ENCODE data around the gene MIA.
A peak's percentile ranks its signal among the peaks of the same experiment; 100 is the strongest.
"Not testable (repeated sequence)": the region's sequence is repeated elsewhere in the genome, so short reads cannot be mapped to it uniquely, and the experiment has no call there.

MIA gene

DNA sequence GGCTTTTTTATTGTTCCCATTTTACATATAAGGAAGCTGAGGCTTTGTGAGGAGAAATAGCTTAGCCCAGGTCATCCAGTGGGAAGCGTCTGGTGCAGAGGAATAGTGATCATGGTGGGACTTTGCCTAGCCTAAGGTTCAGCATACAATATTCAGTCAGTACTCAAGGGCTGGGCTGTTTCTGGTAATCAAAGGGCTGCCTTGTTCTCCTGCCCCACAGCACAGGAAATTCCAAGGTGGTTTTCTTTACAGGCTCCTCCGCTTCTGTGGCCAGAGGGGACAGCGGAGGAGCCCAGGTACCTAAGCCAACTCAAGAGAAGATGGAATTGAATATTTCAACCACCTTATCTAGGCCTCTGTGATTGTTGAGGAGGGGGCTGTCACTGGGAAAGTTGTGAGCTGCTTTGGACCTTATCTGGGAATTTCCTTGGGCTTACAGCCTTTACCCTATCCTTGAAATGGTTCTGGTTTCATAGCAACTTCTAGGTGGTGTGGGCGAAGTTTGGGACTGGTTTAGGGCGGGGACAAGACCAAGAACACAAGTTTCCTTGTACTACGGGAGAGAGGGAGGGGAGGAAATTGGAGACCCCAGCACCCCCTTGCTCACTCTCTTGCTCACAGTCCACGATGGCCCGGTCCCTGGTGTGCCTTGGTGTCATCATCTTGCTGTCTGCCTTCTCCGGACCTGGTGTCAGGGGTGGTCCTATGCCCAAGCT, at the start of gene MIA:
Gene MIA, plus strand, starts transcription at position 606 of the 716 bp plus-strand sequence. Its CDS starts 22 bp downstream, at position 628.
- no peak for DNase-seq (ENCODE audit: low read depth in 2 of 2)

DNA sequence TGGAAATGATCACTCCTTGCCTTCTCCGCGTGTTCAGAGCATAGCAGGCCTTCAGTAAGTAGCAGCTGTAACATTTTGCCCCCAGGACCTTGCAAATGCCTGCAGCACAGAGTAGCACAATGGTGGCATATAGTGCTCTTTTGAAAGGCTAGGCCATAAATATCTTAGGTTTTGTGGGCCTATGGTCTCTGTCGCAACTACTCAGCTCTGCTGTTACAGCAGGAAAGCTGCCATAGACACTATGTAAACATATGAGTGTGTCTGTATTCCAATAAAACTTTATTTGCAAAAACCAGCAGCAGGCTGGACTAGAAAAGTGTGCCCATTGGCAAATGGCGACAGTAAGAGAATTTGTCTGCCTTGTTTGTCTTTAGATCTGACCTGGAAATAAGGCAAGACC, 49.0 kb upstream of the MIA start:
- DNase-seq (ENCODE audit: low read depth in 2 of 2): no peak

DNA sequence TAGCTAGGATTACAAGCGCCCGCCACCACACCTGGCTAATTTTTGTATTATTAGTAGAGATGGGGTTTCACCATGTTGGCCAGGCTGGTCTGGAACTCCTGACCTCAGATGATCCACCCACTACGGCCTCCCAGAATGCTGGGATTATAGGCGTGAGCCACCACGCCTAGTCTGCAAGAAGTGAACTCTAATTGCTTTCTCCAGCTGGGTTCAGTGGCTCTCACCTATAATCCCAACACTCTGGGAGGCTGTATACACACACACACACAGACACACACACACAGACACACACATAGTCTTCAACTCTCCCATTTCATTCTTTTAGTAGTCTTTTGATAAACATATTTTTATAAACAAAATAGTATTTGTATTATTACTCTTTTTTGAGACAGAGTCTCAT, 45.3 kb upstream of the MIA start:
- DNase-seq (ENCODE audit: low read depth in 2 of 2): not testable (repeated sequence)

DNA sequence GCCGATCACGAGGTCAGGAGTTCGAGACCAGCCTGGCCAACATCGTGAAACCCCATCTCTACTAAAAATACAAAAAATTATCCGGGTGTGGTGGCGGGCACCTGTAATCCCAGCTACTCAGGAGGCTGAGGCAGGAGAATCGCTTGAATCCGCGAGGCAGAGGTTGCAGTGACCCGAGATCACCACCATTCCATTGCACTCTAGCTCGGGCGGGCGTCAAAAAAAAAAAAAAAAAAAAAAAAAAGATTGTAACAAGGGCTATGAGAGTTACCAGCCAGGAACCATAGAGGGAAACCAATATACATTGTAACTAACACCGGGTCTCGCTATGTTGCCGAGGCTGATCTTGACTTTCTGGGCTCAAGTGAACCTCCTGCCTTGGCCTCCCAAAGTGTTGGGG, 43.0 kb upstream of the MIA start:
- not testable (repeated sequence) for DNase-seq (ENCODE audit: low read depth in 2 of 2)

DNA sequence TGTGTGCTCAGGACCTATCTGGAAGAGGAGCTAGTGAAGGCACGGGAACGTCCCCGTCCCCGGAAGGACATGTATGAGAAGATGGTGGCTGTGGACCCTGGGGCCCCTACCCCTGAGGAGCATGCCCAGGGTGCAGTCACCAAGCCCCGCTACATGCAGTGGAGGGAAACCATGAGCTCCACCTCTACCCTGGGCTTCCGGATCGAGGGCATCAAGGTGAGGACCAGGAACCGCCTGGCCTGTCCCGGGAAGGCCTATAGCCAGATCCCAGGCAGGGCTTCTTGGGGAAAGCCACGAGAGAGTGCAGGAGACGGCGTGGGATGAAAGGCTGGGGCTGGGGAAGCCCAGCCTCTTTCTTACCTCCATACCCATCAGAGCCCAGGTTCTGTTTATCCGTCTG, 42.2 kb upstream of the MIA start:
- no peak for DNase-seq (ENCODE audit: low read depth in 2 of 2)

DNA sequence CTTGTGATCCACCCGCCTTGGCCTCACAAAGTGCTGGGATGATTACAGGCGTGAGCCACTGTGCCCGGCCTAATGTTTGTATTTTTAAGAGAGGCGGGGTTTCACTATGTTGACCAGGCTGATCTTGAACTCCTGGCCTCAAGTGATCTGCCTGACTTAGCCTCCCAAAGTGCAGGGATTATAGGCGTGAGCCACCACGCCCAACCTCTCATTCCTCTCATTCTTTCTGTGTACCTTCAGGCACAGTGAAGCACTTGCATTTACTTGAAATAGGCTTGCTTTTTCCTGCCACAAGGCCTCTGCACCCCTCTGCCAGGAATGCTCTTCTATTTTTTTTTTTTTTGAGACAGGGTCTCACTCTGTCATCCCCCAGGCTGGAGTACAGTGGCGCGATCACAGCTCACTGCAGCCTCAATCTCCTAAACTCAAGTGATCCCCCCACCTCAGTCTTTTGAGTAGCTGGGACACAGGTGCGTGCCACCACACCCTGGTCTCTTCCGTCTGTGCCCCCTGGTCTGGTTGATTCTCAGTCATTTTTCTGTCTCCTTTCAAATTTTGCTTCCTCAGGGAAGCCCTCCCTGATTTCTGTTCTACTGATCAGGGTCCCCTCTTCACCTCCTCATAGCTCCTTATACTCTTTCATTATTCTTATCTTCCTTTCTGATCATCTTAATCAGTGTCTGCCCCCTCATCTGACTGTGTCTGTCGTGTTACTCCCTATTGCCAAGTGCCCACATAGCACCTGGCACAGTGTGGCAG, 40.1 kb upstream of the MIA start:
- no peak for DNase-seq (ENCODE audit: low read depth in 2 of 2)

DNA sequence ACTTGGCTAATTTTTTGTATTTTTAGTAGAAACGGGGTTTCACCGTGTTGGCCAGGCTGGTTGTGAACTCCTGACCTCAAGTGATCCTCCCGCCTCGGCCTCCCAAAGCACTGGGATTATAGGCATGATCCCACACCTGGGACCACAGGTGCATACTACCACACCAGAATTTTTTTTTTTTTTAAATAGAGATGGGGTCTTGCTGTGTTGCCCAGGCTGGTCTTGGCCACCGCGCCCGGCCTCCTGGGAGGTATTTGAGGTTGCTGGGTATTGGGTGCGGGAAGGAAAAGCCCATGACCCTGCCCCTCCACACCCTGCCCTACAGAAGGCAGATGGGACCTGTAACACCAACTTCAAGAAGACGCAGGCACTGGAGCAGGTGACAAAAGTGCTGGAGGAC, 38.7 kb upstream of the MIA start:
- no peak for DNase-seq (ENCODE audit: low read depth in 2 of 2)

DNA sequence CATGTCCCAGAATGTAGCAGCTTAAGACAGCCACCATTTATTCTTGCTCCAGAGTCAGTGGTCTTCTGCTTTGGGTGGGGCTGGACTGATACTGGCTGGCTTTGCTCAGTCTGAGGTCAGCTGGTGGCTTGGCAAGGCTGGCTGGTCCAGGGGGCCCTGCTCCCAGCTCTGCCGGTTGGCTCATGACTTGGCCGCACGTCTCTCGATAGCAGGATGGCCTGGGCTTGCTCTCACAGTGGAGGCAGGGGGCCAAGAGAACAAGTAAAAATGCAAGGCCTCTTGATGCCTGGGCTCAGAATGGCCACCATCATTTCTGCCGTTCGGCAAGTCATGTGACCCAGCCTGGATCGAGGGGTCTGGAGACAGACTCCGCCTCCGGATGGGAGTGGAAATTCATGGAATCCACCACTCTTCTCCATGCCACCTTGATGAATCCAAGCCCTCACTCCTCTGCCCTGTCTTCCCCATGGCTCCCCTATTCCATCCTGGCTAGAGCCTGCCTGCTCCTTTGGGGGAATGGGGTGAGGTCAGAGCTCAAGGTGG, 38.1 kb upstream of the MIA start:
- DNase-seq (ENCODE audit: low read depth in 2 of 2): no peak

DNA sequence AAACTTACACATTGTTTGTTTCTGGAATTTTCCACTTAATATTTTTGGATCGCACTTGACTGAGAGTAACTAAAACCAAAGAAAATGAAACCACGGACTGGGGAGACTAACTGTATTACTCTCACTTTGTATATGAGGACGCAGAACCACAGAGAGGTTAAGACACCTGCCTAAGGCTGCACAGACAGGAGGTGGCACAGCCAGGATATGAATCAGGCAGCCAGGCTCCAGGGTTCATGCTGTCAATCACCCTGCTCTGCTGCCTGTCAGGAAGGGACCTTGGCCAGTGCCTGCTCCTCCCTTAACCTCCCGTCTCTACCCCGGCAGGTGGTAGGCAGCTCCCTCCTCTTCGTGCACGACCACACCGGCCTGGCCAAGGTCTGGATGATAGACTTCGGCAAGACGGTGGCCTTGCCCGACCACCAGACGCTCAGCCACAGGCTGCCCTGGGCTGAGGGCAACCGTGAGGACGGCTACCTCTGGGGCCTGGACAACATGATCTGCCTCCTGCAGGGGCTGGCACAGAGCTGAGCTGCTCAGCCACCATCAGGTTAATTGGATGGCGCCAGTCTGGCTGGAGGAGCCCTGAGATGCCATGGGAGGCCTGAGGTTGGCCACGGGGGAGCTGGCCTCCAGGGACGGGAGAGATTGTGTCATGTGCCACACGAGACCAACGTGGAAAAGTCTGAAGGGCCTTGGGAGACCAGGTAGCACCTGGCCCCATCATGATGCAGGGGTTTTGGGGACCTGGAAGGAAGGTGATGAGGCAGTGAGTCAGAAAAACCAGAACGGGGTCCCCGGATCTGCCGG, 36.1 kb upstream of the MIA start:
- DNase-seq (ENCODE audit: low read depth in 2 of 2): no peak

DNA sequence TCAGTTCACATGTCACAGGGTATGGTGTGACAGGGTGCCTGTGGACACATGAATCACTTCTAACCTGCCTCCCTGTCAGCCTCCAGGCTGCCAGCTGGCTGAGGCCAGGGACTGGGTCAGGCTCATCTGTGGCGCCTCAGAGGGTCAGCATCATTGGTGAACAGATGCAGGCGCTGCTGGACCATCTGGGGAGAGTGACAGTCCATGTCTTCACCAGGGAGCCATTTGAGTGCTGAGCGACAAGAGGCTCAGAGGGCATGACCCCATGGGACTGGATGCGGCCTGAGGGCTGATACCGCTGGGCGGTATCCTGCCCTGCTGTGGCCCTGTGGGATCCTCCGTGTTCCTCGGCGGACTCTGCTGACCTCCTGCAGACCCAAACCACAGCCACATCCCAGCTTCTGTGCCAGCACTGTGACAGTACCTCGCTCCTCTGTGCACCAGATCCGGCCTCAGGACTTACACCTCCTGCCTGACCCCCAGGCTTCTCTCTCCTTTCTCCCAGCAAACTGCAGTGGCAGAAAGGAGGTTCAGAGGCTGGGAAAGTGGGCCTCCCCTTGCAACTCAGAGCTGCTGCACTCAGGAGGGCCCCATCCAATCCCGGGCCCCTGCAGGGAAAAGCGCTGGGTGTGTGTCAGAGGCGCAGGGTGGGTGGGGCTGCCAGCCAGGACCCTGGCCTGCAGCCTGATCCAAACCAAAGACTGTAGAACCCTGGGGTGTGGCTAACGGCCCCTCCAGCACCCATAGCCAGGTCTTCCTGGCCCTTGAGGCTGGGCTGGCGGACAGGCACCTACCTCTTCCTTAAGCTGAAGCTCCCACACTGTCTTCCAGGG, 35.2 kb upstream of the MIA start:
- DNase-seq (ENCODE audit: low read depth in 2 of 2): no peak

DNA sequence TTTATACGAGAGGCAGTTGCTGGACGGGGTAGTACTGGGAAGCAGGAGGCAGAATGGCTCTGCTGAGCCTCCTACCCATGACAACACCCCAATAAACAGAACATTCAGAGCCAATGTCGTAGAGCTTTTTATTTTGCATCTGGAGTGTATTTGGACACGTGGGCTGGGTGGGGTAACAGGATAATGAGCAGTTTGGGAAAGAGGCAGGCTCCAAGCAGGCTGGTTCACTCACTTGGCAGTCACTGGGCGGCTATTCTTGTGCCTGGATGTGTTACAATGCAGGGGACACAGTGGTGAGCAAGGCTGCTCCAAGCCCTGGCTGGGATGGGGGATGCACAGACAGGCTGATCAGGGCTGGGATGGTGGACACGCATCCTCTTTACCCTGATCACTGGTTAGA, 34.6 kb upstream of the MIA start:
- DNase-seq (ENCODE audit: low read depth in 2 of 2): no peak

DNA sequence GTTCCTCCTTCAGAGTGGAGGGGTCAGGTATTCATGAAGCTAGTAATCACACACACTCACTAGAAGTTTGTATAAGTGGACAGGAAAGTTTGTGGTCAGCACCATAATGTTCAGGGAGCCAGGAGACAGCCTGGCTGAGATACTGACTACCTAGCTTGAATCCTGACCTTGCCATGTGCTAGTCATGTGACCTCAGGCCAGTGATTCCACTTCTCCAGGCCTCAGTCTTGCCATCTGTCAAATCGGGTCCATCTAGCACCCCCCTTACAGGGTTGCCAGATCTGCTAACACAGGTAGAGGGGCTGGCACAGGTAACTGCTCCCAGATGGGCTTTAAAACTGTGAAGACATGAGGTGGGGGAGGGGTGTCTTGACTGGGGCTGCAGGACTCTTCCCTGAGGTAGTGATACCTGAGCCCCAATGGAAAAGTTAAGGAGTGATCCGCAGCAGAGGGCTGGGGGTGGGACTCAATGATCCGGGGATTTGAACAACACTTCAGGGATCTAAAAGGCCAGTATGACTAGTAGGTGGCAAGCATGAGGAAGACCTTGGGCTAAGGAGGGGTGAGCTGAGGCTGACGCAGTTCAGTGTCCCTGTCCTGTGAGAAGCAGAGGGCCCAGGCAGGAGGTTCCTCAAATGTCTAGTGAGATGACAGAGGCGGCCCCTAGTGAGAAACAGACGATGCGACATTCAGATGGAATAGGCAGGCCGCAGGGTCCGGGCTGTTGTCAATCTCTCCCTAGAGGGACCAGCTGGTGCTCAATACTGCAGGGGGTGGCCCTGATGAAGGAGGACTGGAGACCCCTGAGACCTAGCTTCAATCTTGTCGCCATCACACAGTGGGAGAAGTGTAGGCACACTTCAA, 33.6 kb upstream of the MIA start:
- DNase-seq (ENCODE audit: low read depth in 2 of 2): no peak

DNA sequence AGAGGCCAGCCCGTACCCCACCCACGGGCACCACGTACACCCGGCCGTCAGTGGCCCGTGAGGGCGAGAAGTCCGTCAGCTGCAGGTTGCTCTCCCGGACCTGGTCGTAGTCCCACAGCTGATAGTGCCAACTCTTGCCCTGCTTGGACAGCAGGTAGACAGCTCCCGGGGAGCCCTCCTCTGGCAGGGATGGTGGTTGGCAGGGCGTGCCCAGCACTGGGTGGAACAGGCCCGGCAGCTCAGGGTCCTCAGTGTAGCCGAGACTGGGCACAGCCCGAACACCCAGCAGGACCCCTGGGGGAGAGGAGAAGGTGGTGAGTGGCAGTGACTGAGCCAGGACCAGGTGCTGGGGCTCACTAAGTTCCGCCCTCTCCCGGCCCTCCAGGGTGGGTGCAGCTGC, 32.8 kb upstream of the MIA start:
- DNase-seq (ENCODE audit: low read depth in 2 of 2): no peak

DNA sequence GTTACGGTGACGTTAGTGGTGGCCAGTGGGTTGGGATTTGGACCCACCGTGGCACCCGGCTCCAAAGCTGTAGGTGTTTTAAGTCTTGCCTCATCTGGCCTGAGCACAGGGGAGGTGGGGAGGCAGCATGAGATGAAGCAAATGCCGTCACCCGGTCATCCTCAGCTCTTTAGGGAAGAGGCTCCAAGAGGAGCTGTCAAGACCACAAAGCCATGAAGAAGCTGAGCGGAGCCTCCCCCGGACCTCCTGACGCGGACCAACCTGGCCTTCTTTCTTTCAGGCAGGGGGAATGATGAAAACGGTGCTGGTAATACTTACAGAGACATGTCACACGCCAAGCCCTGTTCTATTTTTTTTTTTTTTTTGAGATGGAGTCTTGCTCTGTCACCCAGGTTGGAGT, 32.4 kb upstream of the MIA start:
- DNase-seq (ENCODE audit: low read depth in 2 of 2): no peak

DNA sequence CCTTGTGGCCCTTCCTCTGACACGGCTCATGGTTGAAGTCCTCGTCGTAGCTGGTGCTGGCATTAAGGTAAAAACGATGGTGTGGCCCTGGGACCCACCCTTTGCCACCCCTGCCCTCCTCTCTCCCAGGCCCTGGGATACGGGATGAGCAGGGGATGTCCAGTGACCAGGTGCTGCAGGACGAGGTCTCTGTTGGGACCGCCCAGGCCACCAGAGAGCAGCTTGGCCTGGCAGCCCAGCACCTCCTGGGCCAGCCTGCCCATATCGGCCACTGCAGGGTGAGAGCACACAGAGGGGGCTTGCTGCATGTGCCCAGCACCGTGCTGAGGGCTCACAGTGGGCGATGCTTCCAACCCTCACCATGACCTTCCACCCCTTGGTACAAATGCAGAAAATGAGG, 31.4 kb upstream of the MIA start:
- no peak for DNase-seq (ENCODE audit: low read depth in 2 of 2)

DNA sequence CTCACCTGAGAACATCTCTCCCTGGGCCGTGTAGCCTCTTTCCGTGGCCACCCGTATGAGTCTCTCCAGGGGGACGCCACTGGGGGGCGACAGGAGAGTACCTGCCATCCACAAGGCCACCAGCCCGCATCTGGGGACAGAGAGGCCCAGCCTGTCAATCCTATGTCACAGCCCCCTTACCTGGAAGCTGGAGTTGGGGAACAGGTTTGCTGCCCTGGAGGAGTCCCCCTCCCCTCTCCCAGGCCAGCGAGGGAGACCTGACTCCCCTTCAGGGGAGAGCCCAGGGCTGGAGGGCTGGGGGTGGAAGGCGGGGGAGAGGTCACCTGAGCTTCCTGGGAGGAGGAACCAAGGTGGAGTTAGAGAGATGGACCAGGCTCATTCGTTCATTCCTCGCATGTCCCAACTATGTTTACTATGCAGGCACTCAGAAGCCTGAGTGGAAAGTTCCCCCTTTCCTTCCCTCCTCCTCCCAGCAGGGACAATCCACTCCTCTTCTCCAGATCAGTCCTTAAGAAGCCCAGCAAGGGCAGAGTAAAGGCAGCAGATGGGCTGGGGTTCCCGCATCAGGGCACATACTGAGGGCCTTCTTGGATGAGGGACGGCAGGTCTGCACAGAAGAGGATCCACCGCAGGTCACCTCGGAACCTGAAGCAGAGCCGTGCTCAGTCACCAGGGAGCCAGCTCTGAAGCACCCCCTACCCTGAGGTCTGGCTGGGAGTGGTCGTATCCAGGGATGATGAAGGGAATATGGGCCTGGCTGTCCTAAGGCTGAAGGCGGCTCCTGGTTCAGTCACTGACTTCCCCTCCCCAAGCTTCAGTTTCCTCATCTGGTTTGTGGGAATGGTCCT, 30.5 kb upstream of the MIA start:
- no peak for DNase-seq (ENCODE audit: low read depth in 2 of 2)

DNA sequence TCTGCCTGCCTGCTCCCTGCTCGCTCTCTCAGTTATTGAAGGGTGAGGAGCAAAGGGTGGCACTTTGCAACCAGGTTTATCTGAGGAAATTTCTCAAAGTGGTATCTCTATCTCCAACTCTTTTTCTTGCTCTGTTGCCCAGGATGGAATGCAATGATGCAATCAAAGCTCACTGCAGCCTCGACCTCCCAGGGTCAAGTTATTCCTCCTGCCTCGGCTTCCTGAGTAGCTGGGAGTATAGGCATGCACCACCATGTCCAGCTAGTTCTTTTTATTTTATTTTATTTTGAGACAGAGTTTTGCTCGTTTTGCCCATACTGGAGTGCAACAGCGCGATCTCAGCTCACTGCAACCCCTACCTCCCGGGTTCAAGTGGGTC, 29.9 kb upstream of the MIA start:
- DNase-seq (ENCODE audit: low read depth in 2 of 2): no peak

DNA sequence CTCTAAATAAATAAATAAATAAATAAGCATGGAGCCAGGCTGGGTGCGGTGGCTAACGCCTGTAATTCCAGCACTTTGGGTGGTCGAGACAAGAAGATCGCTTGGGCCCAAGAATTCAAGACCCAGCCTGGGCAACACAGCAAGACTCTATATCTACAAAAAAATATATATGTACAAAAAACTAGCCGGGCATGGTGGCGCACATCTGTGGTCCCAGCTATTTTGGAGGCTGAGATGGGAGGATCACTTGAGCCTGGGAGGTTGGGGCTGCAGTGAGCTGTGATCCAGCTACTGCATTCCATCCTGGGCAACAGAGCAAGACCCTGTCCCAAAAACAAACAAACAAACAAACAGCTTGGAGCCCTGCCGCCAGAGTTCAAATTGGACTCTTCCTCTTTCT, 27.8 kb upstream of the MIA start:
- DNase-seq (ENCODE audit: low read depth in 2 of 2): no peak

DNA sequence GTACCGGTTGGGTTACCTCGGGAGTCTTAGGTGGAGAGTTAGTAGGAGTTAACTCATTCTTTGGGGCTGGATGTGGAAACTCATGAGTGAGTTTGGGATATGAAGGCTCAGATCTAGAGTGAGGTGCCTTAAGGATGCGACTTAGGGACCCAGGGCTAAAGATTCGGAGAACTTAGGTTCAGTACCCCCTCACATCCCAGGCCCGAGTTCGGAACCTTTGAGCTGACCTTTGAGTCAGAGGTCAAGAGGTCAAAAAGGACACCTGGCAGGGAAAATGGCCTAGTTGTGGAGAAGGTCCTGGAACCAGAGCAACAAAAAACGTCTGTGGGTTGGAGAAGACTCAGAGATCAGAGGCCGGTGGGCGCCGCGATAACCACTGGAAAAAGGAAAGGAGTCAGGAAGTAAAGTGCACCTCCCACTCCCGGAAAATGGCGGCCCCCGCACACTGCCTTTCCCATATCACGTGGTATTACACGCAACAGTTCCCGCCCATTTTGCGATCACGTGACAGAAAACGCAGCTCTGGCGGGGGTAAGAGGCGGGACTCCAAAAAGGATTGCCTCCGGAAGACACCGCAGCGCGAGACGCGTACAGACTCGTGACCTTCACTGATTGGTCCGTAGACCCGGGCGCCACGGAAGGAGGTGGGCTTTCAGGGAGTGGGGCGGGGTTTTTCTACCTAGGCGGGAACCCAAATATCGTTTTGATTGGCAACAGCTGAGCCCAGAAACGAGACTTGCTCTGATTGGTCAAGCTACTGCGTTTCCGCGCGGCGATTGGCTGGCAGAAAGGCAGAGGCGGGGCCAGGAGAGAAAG, 25.1 kb upstream of the MIA start, which contains the start of gene ACTMAP:
Gene ACTMAP, minus strand, starts transcription at position 420 of the 816 bp plus-strand sequence. CDS start 674 bp downstream, outside the sequence.
- peak; percentile 99 to 100 for DNase-seq (ENCODE audit: low read depth in 2 of 2)
